Lung (tissue), 12 donors: ENCODE data around the gene CRAMP1. TPM values are rescaled to one million over a fixed set of nuclear protein-coding genes. Genes with fewer than 3 reads are reported as not detected.

Experiments
- ATAC-seq: fragments of 200-7000 bp; cut with Tn5 transposase; one replicate; pipeline ENCODE4 v1.9.1; 2020; ENCODE audit warnings: moderate number of reproducible peaks; ENCODE audit not compliant: insufficient read depth, low FRiP score
- DNase-seq, 3 donors: peaks; one replicate each; pipeline ENCODE4 v3.0.0-alpha.2; 2013 to 2017
- H3K27ac ChIP-seq, 2 donors: one replicate each; pipeline ENCODE4 v1.5.1; 2013; ENCODE audit warnings: mild to moderate bottlenecking in 2 of 2, moderate library complexity in 2 of 2, control low read depth in 1 of 2, inconsistent platforms in 1 of 2, low read depth in 1 of 2, low read length in 1 of 2
- H3K27me3 ChIP-seq, 3 donors: one replicate each; pipeline ENCODE4 v1.5.1; 2013; ENCODE audit warnings: low read length in 2 of 3; ENCODE audit not compliant: control insufficient read depth in 3 of 3, insufficient read depth in 3 of 3
- H3K36me3 ChIP-seq, 4 donors: one replicate each; pipeline ENCODE4 v1.5.1; 2013; ENCODE audit warnings: low read length in 4 of 4, mild to moderate bottlenecking in 1 of 4, moderate library complexity in 1 of 4; ENCODE audit not compliant: control insufficient read depth in 4 of 4, insufficient read depth in 4 of 4
- H3K4me1 ChIP-seq, 5 donors: one replicate each; pipeline ENCODE4 v1.5.1; 2013; ENCODE audit warnings: low read length in 5 of 5, mild to moderate bottlenecking in 2 of 5, moderate library complexity in 1 of 5; ENCODE audit not compliant: control insufficient read depth in 5 of 5, insufficient read depth in 5 of 5
- H3K4me3 ChIP-seq: one replicate; pipeline ENCODE4 v1.5.1; 2013; ENCODE audit warnings: mild to moderate bottlenecking, control low read depth, moderate library complexity
- H3K9ac ChIP-seq, 2 donors: one replicate each; pipeline ENCODE4 v1.5.1; 2013; ENCODE audit warnings: low read length in 2 of 2, control low read depth in 1 of 2; ENCODE audit not compliant: insufficient read depth in 1 of 2
- H3K9me3 ChIP-seq, 4 donors: one replicate each; pipeline ENCODE4 v1.5.1; 2013; ENCODE audit warnings: low read length in 3 of 4, mild to moderate bottlenecking in 1 of 4, moderate library complexity in 1 of 4; ENCODE audit not compliant: control insufficient read depth in 4 of 4, insufficient read depth in 3 of 4
- CTCF ChIP-seq: IDR thresholded peaks from 2 replicates; pipeline ENCODE4 v1.5.1; 2012; ENCODE audit warnings: mild to moderate bottlenecking; ENCODE audit errors: control extremely low read depth, extremely low read depth
- WGBS, 2 donors: extraction: QIAGEN DNeasy Blood & Tissue Kit; methylation state at CpG; one replicate each; pipeline ENCODE4 v1.1.7; 2013; 5-methylcytosine and 5-hydroxymethylcytosine counted together
- polyA plus RNA-seq, 2 donors: library from polyadenylated mRNA; stranded (reverse); fragments of 200-250 nt; gene quantifications; one replicate each; pipeline ENCODE4 v1.2.1, GENCODE V29; 2013
- total RNA-seq, 2 donors: library from RNA; depleted of rRNA in 1 of 2; stranded (reverse); fragments of >200 nt in 1 of 2; gene quantifications; one replicate each; pipeline ENCODE4 v1.2.1, GENCODE V29; 2014 to 2021
- donor health status: control.
- donor health status: control.
- donor health status: Bipolar disorder and iron deficiency.
- donor health status: healthy.
- donor health status: DM: yes; HTN: yes; CAD: no.

Gene CRAMP1
- total and polyA plus RNA-seq, 4 donors = 6.6 to 20.4 (median 12.5) TPM

GRCh38 chr16:1726661-1727502, 114.7 kb downstream of the CRAMP1 start:
- H3K27me3 ChIP-seq = no peaks in the 10 kb centered on the region
- DNase-seq (no peak), ATAC-seq (no peak)
- no peak for TF ChIP-seq CTCF
- no peak overlapping the region for H3K4me3 ChIP-seq
- peaks cover 0 to 4% (median 0%) of the 10 kb centered on the region in 5 donors for H3K4me1 ChIP-seq
- no peak overlapping the region for H3K27ac ChIP-seq
- no peaks in the 10 kb centered on the region for H3K9me3 ChIP-seq
- H3K36me3 ChIP-seq = peaks cover 3 to 46% (median 11%) of the 10 kb centered on the region in 4 donors
- 97 to 98% methylated on average over 32 of the region's 32 CpGs for WGBS, 2 donors
- no peak overlapping the region for H3K9ac ChIP-seq

Other genes with a start within 250 kb of the CRAMP1 start
- 10 to 100 TPM; 21.8 to 31.2 TPM for gene UNKL, start 197.7 kb upstream of the CRAMP1 start, total RNA-seq
- gene UNKL, start 197.7 kb upstream of the CRAMP1 start, polyA plus RNA-seq = 10 to 100 TPM in 1 of 2 donors, 1 to 10 TPM in 1; 7.9 to 11.9 TPM
- gene UQCC4, start 191.6 kb upstream of the CRAMP1 start, total RNA-seq = 10 to 100 TPM in 1 of 2 donors, 1 to 10 TPM in 1; 6.4 to 12.8 TPM
- gene UQCC4, start 191.6 kb upstream of the CRAMP1 start, polyA plus RNA-seq = 10 to 100 TPM; 12.2 to 30.6 TPM
- under 1 TPM; 0.46 to 0.57 TPM for gene PERCC1, start 181.3 kb upstream of the CRAMP1 start, total RNA-seq
- gene PERCC1, start 181.3 kb upstream of the CRAMP1 start, polyA plus RNA-seq = under 1 TPM in 1 of 2 donors, not detected in 1; 0.12 TPM
- gene CCDC154, start 167.8 kb upstream of the CRAMP1 start, total RNA-seq = 1 to 10 TPM in 1 of 2 donors, under 1 TPM in 1; 0.63 to 1.3 TPM
- gene CCDC154, start 167.8 kb upstream of the CRAMP1 start, polyA plus RNA-seq = 1 to 10 TPM; 1.5 to 4.5 TPM
- 100 to 1,000 TPM in 1 of 2 donors, 10 to 100 TPM in 1; 73.3 to 103 TPM for gene CLCN7, start 137.3 kb upstream of the CRAMP1 start, total RNA-seq
- gene CLCN7, start 137.3 kb upstream of the CRAMP1 start, polyA plus RNA-seq = 100 to 1,000 TPM in 1 of 2 donors, 10 to 100 TPM in 1; 61.1 to 119 TPM
- gene PTX4, start 123.4 kb upstream of the CRAMP1 start, total RNA-seq = under 1 TPM; 0.25 to 0.31 TPM
- gene PTX4, start 123.4 kb upstream of the CRAMP1 start, polyA plus RNA-seq = under 1 TPM in 1 of 2 donors, not detected in 1; 0.02 TPM
- 10 to 100 TPM; 24.4 to 46.3 TPM for gene TELO2, start 119.0 kb upstream of the CRAMP1 start, total RNA-seq
- gene TELO2, start 119.0 kb upstream of the CRAMP1 start, polyA plus RNA-seq = 10 to 100 TPM; 39.2 to 64.2 TPM
- 10 to 100 TPM; 24.7 to 49.2 TPM for gene TMEM204, start 78.7 kb upstream of the CRAMP1 start, total RNA-seq
- 100 to 1,000 TPM in 1 of 2 donors, 10 to 100 TPM in 1; 31.6 to 116 TPM for gene TMEM204, start 78.7 kb upstream of the CRAMP1 start, polyA plus RNA-seq
- gene IFT140, start 288 bp upstream of the CRAMP1 start, total RNA-seq = 10 to 100 TPM; 42.4 to 48.5 TPM
- gene IFT140, start 288 bp upstream of the CRAMP1 start, polyA plus RNA-seq = 10 to 100 TPM; 13.6 to 24.8 TPM
- 10 to 100 TPM; 53.4 to 71.9 TPM for gene JPT2, start 65.9 kb downstream of the CRAMP1 start, total RNA-seq
- gene JPT2, start 65.9 kb downstream of the CRAMP1 start, polyA plus RNA-seq = 10 to 100 TPM; 28.7 to 49.7 TPM
- 10 to 100 TPM; 51.5 to 75.7 TPM for gene MAPK8IP3, start 93.8 kb downstream of the CRAMP1 start, total RNA-seq
- gene MAPK8IP3, start 93.8 kb downstream of the CRAMP1 start, polyA plus RNA-seq = 10 to 100 TPM; 40.3 to 76.7 TPM
- gene NME3, start 159.2 kb downstream of the CRAMP1 start, total RNA-seq = 10 to 100 TPM; 25.1 to 66.1 TPM
- 100 to 1,000 TPM in 1 of 2 donors, 10 to 100 TPM in 1; 67.6 to 197 TPM for gene NME3, start 159.2 kb downstream of the CRAMP1 start, polyA plus RNA-seq
- 10 to 100 TPM; 10.0 to 30.2 TPM for gene EME2, start 160.4 kb downstream of the CRAMP1 start, total RNA-seq
- 1 to 10 TPM; 8.6 to 9.5 TPM for gene EME2, start 160.4 kb downstream of the CRAMP1 start, polyA plus RNA-seq
- 10 to 100 TPM; 40.1 to 90.7 TPM for gene MRPS34, start 160.8 kb downstream of the CRAMP1 start, total RNA-seq
- gene MRPS34, start 160.8 kb downstream of the CRAMP1 start, polyA plus RNA-seq = 100 to 1,000 TPM; 110 TPM
- gene SPSB3, start 170.2 kb downstream of the CRAMP1 start, total RNA-seq = 10 to 100 TPM; 39.8 to 55.3 TPM
- 10 to 100 TPM; 46.5 to 76.1 TPM for gene SPSB3, start 170.2 kb downstream of the CRAMP1 start, polyA plus RNA-seq
- 10 to 100 TPM; 38.9 to 64.2 TPM for gene NUBP2, start 170.6 kb downstream of the CRAMP1 start, total RNA-seq
- gene NUBP2, start 170.6 kb downstream of the CRAMP1 start, polyA plus RNA-seq = 10 to 100 TPM; 67.1 to 70.2 TPM
- 1 to 10 TPM; 1.4 to 4.4 TPM for gene IGFALS, start 181.3 kb downstream of the CRAMP1 start, total RNA-seq
- 1 to 10 TPM; 1.2 to 1.7 TPM for gene IGFALS, start 181.3 kb downstream of the CRAMP1 start, polyA plus RNA-seq
- gene HAGH, start 214.5 kb downstream of the CRAMP1 start, total RNA-seq = 10 to 100 TPM; 51.2 to 69.3 TPM
- 10 to 100 TPM; 91.2 to 99.7 TPM for gene HAGH, start 214.5 kb downstream of the CRAMP1 start, polyA plus RNA-seq
- 10 to 100 TPM; 24.5 to 26.8 TPM for gene FAHD1, start 214.8 kb downstream of the CRAMP1 start, total RNA-seq
- 10 to 100 TPM; 17.2 to 32.1 TPM for gene FAHD1, start 214.8 kb downstream of the CRAMP1 start, polyA plus RNA-seq